Stimulated activated naive CD8-positive, alpha-beta T cell treated with anti-CD3 and anti-CD28 coated beads, Interleukin-15, Interleukin-2, amounts not matched to agents 100 ng/mL and 50 ng/mL, for 24 hours (primary cell): Measurements from ENCODE around the gene PAXIP1.

ENCODE experiments used
- H3K27ac Mint-ChIP-seq: one replicate; pipeline ENCODE4 v1.8.0; 2021; ENCODE audit warnings: mild to moderate bottlenecking, mixed read lengths
- H3K27me3 Mint-ChIP-seq: one replicate; pipeline ENCODE4 v1.8.0; 2021; ENCODE audit warnings: mixed read lengths
- H3K36me3 Mint-ChIP-seq: one replicate; pipeline ENCODE4 v1.8.0; 2021; ENCODE audit warnings: low read depth, mixed read lengths
- H3K4me1 Mint-ChIP-seq: one replicate; pipeline ENCODE4 v1.8.0; 2021; ENCODE audit warnings: low read depth, mixed read lengths
- H3K4me3 Mint-ChIP-seq: one replicate; pipeline ENCODE4 v1.8.0; 2021; ENCODE audit warnings: mild to moderate bottlenecking, mixed read lengths
- H3K9me3 Mint-ChIP-seq: one replicate; pipeline ENCODE4 v1.8.0; 2021; ENCODE audit warnings: mixed read lengths

PAXIP1 gene

DNA sequence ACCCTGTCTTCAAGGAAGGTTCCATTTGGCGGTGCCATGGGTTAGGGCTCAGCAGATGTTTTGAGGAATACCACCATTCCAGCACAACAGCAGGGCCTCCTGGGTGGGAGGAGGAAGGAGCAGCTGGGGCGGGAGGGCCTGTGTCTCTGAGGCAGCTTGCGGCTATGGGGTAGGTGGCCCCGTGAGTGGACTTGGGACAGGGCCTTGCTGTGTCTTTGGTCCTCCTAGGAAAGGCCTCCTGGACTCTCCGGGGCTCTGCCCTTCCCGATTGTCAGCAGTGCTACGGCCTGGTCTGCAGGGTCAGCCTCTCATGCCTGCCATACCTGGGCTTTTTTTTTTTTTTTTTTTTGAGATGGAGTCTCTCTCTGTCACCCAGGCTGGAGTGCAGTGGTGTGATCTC, 96.7 kb downstream of the PAXIP1 start:
- Mint-ChIP-seq H3K4me3 (no peak overlapping the region), H3K27ac (no peak overlapping the region), H3K36me3 (no peaks in the 10 kb centered on the region), H3K9me3 (no peaks in the 10 kb centered on the region), H3K4me1 (no peaks in the 10 kb centered on the region), H3K27me3 (peaks cover 9% of the 10 kb centered on the region)

DNA sequence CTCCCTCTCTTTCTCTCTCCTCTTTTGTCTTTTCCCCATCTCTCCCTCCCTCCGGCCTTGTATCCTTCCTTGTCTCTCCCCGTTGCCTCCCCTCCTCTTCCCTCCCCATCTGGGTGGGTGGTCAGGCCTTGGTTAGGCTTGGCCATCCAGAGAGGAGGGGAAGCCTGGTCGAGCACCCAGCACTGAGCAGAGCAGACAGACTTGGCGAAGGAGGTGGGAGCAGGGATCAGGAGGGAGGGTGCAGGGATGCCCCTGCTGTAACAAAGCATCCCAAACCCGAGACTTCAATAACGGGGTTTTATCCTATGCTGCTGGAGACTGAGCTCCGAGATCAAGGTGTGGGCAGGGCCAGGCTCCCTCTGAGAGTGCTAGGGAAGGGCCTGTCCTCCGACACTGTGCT, 97.3 kb downstream of the PAXIP1 start:
- no peaks in the 10 kb centered on the region for H3K9me3 Mint-ChIP-seq
- peaks cover 9% of the 10 kb centered on the region for H3K27me3 Mint-ChIP-seq
- H3K36me3 Mint-ChIP-seq = no peaks in the 10 kb centered on the region
- H3K4me3 Mint-ChIP-seq = no peak overlapping the region
- no peaks in the 10 kb centered on the region for H3K4me1 Mint-ChIP-seq
- no peak overlapping the region for H3K27ac Mint-ChIP-seq

DNA sequence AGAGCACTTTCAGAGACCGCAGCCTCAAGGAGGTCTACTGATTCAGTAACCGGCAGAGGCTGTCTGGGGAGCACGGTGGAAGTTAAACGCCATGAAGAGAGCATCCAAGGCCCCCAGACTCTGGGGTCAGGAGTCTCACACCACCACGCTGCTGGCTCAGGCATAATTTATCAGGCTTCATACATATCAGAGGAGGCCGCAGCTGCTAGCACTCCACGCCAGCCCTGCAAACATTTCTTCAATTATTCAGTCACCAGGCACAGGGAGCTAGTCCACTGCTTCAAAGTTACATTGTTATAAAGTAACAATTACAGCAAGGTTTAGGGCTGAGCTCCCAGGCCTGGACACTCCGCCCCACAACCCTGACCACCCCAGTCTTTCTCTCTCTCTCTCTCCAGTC, 97.8 kb downstream of the PAXIP1 start:
- Mint-ChIP-seq H3K4me3 (no peak overlapping the region), H3K9me3 (no peaks in the 10 kb centered on the region), H3K27me3 (peaks cover 9% of the 10 kb centered on the region), H3K4me1 (no peaks in the 10 kb centered on the region), H3K36me3 (no peaks in the 10 kb centered on the region), H3K27ac (no peak overlapping the region)

DNA sequence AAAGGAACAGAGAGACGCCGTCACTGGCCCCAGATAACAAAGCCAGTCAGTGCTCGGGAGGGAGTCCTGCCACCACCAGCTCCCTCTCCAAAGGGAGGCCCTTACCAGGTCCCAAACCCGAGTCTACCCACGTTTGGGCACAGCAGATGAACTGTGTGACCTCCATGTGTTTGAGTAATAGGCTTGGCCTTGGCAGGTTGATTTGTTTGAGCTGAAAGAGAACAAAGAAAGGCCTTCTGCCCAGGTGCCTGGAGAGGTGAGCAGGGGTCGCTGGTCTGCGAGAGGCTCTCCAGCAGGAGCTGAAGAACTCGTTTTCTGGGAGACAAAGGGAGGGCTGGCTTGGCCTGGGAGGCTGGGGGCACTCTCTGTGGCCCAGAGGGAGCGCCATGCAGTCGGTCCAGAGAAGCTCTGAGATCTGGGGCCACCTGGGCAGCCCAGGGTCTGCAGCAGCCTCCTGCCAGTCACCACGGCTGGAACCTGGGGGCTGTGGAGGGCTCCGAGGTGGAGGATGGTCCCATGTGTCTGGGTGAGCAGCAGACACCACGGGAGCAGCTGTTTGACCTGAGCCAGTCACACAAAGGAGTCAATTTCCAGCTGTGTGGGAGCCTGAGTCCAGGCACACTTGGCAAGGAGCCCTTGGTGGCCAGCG, 99.7 kb downstream of the PAXIP1 start:
- H3K27ac Mint-ChIP-seq = no peak overlapping the region
- no peak overlapping the region for H3K4me3 Mint-ChIP-seq
- H3K27me3 Mint-ChIP-seq = peaks cover 4% of the 10 kb centered on the region
- no peaks in the 10 kb centered on the region for H3K36me3 Mint-ChIP-seq
- no peaks in the 10 kb centered on the region for H3K4me1 Mint-ChIP-seq
- no peaks in the 10 kb centered on the region for H3K9me3 Mint-ChIP-seq

DNA sequence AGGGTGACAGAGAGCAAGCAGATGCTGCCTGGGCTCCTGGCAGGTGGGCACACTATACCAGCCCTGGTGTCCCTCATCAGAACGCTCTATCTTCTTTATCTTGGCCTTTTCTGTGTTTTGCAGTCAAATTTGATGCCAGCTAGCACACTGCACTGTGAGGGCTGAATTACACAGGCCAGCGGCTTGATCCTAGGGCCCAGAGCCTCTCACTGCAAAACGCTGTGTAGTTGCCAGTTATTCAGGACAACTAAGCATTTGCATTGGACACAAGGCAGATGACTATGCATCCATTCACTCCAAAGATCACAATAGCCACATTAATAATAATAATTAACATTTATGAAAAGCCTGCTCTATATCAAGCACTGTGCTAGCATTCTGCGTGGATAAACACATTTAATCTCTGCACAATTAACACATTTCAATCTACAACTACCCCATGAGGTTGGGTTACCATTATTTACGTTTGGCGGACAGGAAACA, 100.3 kb downstream of the PAXIP1 start:
- no peaks in the 10 kb centered on the region for H3K9me3 Mint-ChIP-seq

GRCh38 chr7:154899862-154900261, 103.1 kb downstream of the PAXIP1 start:
- no peak overlapping the region for H3K4me3 Mint-ChIP-seq
- peaks cover 4% of the 10 kb centered on the region for H3K27me3 Mint-ChIP-seq
- H3K27ac Mint-ChIP-seq = no peak overlapping the region
- no peaks in the 10 kb centered on the region for H3K36me3 Mint-ChIP-seq
- H3K4me1 Mint-ChIP-seq = no peaks in the 10 kb centered on the region
- no peaks in the 10 kb centered on the region for H3K9me3 Mint-ChIP-seq

More for the DNA sequence above, 100.3 kb downstream of the PAXIP1 start:
- H3K27me3 Mint-ChIP-seq = no peaks in the 10 kb centered on the region
- no peak overlapping the region for H3K27ac Mint-ChIP-seq
- no peaks in the 10 kb centered on the region for H3K4me1 Mint-ChIP-seq
- no peak overlapping the region for H3K4me3 Mint-ChIP-seq
- H3K36me3 Mint-ChIP-seq = no peaks in the 10 kb centered on the region

DNA sequence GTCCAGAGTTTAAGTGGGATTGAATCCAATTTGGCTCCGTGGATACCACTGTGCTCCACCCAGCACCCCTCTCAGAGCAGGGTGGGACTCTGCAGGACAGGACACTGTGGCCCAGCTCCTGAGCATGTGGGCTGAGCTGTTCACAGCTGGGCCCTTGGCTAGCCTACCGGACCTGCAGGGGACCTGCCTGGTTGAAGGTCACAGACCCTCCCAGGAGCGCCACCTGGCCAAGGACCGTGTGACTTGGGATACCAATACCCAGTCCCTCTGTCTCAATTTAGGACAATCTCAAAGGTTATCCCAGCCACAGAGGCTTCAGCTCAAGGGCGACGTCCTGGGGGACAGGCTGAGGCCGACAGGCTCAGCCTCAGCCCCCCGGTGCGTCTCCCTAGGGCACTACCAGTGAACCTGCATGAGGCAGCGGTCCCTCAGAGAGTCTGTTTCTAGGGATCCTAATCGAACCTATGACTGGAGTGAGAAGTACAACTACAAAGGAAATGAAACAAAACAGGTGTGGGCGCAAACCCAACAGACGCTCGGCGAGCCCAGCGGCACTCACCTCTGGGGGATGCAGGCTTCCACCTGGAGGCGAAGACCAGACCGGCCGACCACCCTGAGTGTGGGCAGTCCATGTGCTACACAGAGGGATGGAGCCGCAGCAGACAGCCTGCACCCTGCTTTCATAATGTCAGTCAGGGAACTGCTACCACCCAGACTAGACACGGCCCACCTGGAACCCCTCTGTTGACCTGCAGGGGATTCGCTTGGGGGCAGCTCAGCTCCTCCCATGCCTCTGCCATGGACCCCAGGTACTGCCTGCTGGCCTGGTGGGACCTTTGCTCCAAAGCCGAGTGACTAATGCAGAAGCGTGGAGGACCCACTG, 103.7 kb downstream of the PAXIP1 start:
- Mint-ChIP-seq H3K36me3 (no peaks in the 10 kb centered on the region), H3K4me3 (no peak overlapping the region), H3K27me3 (peaks cover 4% of the 10 kb centered on the region), H3K4me1 (no peaks in the 10 kb centered on the region), H3K9me3 (no peaks in the 10 kb centered on the region), H3K27ac (no peak overlapping the region)

GRCh38 chr7:154896076-154896475, 106.8 kb downstream of the PAXIP1 start:
- H3K4me1 Mint-ChIP-seq = no peaks in the 10 kb centered on the region
- no peaks in the 10 kb centered on the region for H3K36me3 Mint-ChIP-seq
- no peaks in the 10 kb centered on the region for H3K9me3 Mint-ChIP-seq
- peaks cover 4% of the 10 kb centered on the region for H3K27me3 Mint-ChIP-seq
- no peak overlapping the region for H3K4me3 Mint-ChIP-seq
- H3K27ac Mint-ChIP-seq = no peak overlapping the region
